ENCODE results near the gene TACC3. TPM values are rescaled to one million over a fixed set of nuclear protein-coding genes. Genes with fewer than 3 reads are reported as not detected.

Gene TACC3
- total RNA-seq, 1 donor from 2014 or later, result 13.9 TPM

- Histone ChIP-seq H3K27me3 (ENCODE audit: control insufficient read depth, insufficient read depth, low read length) (peaks cover 2% of the 10 kb centered on the region), H3K4me3 (ENCODE audit: low read depth, low read length) (no peak overlapping the region), H3K36me3 (ENCODE audit: control insufficient read depth, insufficient read depth, low read length) (no peaks in the 10 kb centered on the region)
- no peak for DNase-seq (ENCODE audit: low read depth)
- TF ChIP-seq CTCF (IDR thresholded peaks at IDR 0.05; ENCODE audit: insufficient read depth, low read length, poor library complexity, severe bottlenecking), result no peak
These were observed 34.0 kb downstream of the TACC3 start for GRCh38 chr4:1755297-1755696.

GRCh38 chr4:1756079-1756478, 34.8 kb downstream of the TACC3 start:
- Histone ChIP-seq H3K4me3 (ENCODE audit: low read depth, low read length) (no peak overlapping the region), H3K36me3 (ENCODE audit: control insufficient read depth, insufficient read depth, low read length) (no peaks in the 10 kb centered on the region), H3K27me3 (ENCODE audit: control insufficient read depth, insufficient read depth, low read length) (peaks cover 4% of the 10 kb centered on the region)
- no peak for DNase-seq (ENCODE audit: low read depth)
- TF ChIP-seq CTCF (IDR thresholded peaks at IDR 0.05; ENCODE audit: insufficient read depth, low read length, poor library complexity, severe bottlenecking), result no peak

- H3K36me3 ChIP-seq (ENCODE audit: control insufficient read depth, insufficient read depth, low read length), result no peaks in the 10 kb centered on the region
- peaks cover 4% of the 10 kb centered on the region for H3K27me3 ChIP-seq (ENCODE audit: control insufficient read depth, insufficient read depth, low read length)
- H3K4me3 ChIP-seq (ENCODE audit: low read depth, low read length), result no peak overlapping the region
- no peak for DNase-seq (ENCODE audit: low read depth)
- TF ChIP-seq CTCF (IDR thresholded peaks at IDR 0.05; ENCODE audit: insufficient read depth, low read length, poor library complexity, severe bottlenecking), result no peak
These were observed 35.8 kb downstream of the TACC3 start for GRCh38 chr4:1756893-1757779.

- H3K27me3 ChIP-seq (ENCODE audit: control insufficient read depth, insufficient read depth, low read length), result peaks cover 4% of the 10 kb centered on the region
- H3K36me3 ChIP-seq (ENCODE audit: control insufficient read depth, insufficient read depth, low read length), result no peaks in the 10 kb centered on the region
- no peak for TF ChIP-seq CTCF (IDR thresholded peaks at IDR 0.05; ENCODE audit: insufficient read depth, low read length, poor library complexity, severe bottlenecking)
- H3K4me3 ChIP-seq (ENCODE audit: low read depth, low read length), result no peak overlapping the region
- no peak for DNase-seq (ENCODE audit: low read depth)
These were observed 36.5 kb downstream of the TACC3 start for GRCh38 chr4:1757836-1758235.

GRCh38 chr4:1758306-1759121, 37.2 kb downstream of the TACC3 start:
- TF ChIP-seq CTCF (IDR thresholded peaks at IDR 0.05; ENCODE audit: insufficient read depth, low read length, poor library complexity, severe bottlenecking), result no peak
- H3K4me3 ChIP-seq (ENCODE audit: low read depth, low read length), result no peak overlapping the region
- H3K27me3 ChIP-seq (ENCODE audit: control insufficient read depth, insufficient read depth, low read length), result peaks cover 6% of the 10 kb centered on the region
- DNase-seq (ENCODE audit: low read depth), result no peak
- H3K36me3 ChIP-seq (ENCODE audit: control insufficient read depth, insufficient read depth, low read length), result no peaks in the 10 kb centered on the region
